Measurements from ENCODE around the gene SPACA6.

The SPACA6 gene

GRCh38 chr19:51702103-51702824, 9.1 kb downstream of the SPACA6 start:
- no peak for DNase-seq (ENCODE audit: low read depth)
- no peak overlapping the region for H3K4me3 ChIP-seq (ENCODE audit: low read depth, low read length)

DNA sequence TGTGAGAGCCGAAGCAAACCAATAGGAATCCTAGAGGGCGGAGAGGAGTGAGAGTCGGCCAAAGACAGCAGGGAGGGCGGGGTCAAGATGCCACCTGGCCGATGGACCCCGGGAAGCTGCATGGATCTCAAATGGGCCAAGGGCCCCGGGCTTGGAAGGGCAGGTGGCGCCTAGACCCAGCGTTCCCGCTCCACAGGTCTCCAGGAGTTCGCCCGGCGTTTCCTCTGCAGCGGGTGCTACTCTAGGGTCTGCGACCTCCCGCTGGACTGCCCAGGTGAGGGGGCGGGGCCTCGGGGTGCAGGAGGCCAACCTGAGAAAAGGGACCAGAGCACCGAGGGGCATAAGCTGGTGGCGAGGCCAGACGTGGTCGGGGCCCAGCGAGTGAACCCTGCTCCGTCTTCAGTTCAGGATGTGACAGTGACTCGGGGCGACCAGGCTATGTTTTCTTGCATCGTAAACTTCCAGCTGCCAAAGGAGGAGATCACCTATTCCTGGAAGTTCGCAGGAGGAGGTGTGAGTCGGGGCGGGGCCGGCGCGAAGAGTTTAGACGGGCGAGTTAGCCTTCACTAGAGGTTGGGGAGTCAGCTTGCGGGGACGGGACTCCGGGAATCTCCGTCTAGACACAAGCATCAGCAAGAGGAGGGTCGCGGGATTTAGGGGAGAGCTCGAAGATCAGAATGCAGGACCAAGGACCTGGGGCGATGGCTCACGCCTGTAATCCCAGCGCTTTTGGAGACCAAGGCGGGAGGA, 9.9 kb downstream of the SPACA6 start:
- no peak overlapping the region for H3K4me3 ChIP-seq (ENCODE audit: low read depth, low read length)
- no peak for DNase-seq (ENCODE audit: low read depth)

DNA sequence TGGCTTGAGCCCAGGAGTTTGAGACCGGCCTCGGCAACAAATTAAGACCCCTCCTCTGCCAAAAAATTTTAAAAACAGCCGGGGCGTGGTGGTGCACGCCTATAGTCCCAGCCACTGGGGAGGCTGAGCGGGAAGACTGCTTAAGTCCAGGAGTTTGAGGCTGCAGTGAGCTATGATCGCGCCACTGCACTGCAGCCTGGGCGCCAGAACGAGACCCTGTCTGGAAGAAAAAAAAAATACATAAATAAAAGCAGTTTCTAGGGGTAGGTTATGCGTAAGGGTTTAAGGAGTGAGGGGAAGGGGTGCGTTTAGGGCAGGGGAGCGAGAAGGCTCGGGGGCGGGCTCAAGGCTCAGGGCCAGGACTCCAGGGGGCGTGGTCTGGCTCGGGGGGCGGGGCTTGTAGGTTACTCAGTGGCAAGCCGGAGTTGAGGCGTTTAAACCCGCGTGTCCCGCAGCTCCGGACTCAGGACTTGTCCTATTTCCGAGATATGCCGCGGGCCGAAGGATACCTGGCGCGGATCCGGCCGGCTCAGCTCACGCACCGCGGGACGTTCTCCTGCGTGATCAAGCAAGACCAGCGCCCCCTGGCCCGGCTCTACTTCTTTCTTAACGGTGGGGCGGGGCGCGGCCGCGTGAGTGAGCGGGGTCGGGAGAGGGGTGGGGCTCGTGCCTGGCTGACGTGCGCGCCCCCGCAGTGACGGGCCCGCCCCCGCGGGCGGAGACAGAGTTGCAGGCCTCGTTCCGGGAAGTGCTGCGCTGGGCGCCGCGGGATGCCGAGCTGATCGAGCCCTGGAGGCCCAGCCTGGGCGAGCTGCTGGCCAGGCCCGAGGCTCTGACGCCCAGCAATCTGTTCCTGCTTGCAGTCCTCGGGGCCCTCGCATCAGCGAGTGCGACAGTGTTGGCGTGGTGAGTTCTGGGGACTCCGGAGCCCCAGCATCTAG, 10.7 kb downstream of the SPACA6 start:
- peak; percentile 82 for DNase-seq (ENCODE audit: low read depth)
- peak overlapping the region; percentile 70 for H3K4me3 ChIP-seq (ENCODE audit: low read depth, low read length)

DNA sequence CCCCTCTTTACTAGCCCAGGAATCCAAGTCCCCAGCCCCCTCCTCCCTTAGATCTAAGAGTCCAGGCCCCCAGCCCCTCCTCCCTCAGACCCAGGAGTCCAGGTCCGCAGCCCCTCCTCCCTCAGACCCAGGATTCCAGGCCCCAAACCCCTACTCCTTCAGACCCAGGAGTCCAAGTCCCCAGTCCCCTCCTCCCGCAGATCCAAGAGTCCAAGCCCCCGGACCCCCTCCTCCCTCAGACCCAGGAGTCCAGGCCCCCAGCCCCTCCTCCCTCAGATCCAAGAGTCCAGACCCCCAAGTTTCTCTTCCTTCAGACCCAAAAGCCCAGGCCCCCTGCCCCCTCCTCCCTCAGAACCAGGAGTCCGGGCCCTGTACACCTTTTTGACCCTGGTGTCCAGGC, 11.5 kb downstream of the SPACA6 start:
- peak overlapping the region; percentile 70 for H3K4me3 ChIP-seq (ENCODE audit: low read depth, low read length)
- DNase-seq (ENCODE audit: low read depth), result no peak

GRCh38 chr19:51706296-51706695, 13.2 kb downstream of the SPACA6 start:
- H3K4me3 ChIP-seq (ENCODE audit: low read depth, low read length), result no peak overlapping the region
- DNase-seq (ENCODE audit: low read depth), result no peak

- DNase-seq (ENCODE audit: low read depth), result no peak
- no peak overlapping the region for H3K4me3 ChIP-seq (ENCODE audit: low read depth, low read length)
Measured at GRCh38 chr19:51706885-51707284, 13.8 kb downstream of the SPACA6 start.

GRCh38 chr19:51708811-51709210, 15.7 kb downstream of the SPACA6 start:
- DNase-seq (ENCODE audit: low read depth), result no peak
- no peak overlapping the region for H3K4me3 ChIP-seq (ENCODE audit: low read depth, low read length)

GRCh38 chr19:51709575-51709974, 16.4 kb downstream of the SPACA6 start:
- H3K4me3 ChIP-seq (ENCODE audit: low read depth, low read length), result no peak overlapping the region
- DNase-seq (ENCODE audit: low read depth), result no peak

GRCh38 chr19:51710163-51710562, 17.0 kb downstream of the SPACA6 start:
- no peak for DNase-seq (ENCODE audit: low read depth)
- no peak overlapping the region for H3K4me3 ChIP-seq (ENCODE audit: low read depth, low read length)

DNA sequence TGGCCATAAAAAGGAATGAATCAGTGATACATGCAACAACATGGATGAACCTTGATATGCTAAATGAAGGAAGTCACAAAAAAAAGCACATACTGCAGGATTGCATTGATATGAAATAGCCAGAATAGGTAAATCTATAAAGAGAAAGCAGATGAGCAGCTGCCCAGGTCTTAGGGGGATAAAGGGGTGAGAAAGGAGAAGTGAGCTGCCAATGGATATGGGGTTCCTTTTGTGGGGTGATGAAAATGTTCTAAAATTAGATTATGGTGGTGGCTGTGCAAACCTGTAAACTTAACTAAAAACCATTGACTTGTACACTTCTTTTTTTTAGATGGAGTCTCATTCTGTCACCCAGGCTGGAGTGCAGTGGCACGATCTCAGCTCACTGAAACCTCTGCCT, 18.6 kb downstream of the SPACA6 start:
- DNase-seq (ENCODE audit: low read depth), result no peak

DNA sequence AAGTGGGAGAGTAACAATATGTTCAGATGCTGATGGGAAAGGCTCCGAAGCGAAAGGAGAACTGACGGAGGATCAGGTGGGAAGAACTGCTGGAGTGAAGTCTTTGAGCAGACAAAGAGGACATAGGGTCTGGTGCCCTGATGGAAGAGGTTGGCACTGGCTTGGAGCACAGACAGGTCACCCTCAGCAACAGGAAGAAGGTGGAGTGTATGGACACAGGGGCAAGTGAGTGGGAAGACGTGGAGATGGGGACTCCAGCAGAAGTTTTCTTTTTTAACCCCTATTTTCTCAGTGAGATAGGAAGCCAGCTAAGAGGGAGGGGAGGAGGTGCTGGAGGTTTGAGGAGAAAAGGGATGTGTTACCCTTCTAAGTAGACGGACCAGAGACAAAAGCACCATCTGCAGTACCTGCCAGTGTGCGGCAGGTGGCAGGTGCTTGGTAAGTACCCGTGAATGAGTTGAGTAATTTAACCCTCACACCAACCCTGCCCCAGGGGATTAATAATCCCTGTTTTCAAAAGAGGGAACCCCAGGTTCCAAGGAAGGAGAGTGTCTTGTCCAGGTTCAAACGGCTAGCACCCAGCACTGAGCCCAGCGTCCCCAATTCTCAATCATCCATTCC, 19.4 kb downstream of the SPACA6 start:
- H3K4me3 ChIP-seq (ENCODE audit: low read depth, low read length), result no peak overlapping the region
- DNase-seq (ENCODE audit: low read depth), result no peak

More for the DNA sequence above, 18.6 kb downstream of the SPACA6 start:
- no peak overlapping the region for H3K4me3 ChIP-seq (ENCODE audit: low read depth, low read length)

- no peak for DNase-seq (ENCODE audit: low read depth)
- no peak overlapping the region for H3K4me3 ChIP-seq (ENCODE audit: low read depth, low read length)
Measured at GRCh38 chr19:51713319-51714285, 20.5 kb downstream of the SPACA6 start.

DNA sequence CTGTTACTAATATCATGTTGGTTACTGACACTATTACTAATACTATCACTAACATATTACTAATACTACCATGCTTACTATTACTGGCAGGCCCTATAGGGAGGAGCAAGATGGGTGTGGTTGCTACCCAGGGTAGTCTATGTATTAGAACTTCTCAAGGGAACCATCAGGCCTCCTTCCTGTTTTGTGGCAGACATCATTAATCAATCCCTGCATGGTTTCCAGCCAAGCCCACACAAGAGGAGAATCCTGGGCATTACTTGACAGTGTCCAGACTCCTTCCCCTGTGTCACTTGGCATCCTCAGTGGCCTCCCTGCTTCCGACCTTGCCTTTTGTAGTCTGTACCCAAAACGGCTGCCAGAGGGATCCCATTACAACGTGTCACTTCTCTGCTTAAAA, 21.7 kb downstream of the SPACA6 start:
- H3K4me3 ChIP-seq (ENCODE audit: low read depth, low read length), result no peak overlapping the region
- no peak for DNase-seq (ENCODE audit: low read depth)

GRCh38 chr19:51715850-51716249, 22.7 kb downstream of the SPACA6 start:
- DNase-seq (ENCODE audit: low read depth), result no peak
- H3K4me3 ChIP-seq (ENCODE audit: low read depth, low read length), result no peak overlapping the region

DNA sequence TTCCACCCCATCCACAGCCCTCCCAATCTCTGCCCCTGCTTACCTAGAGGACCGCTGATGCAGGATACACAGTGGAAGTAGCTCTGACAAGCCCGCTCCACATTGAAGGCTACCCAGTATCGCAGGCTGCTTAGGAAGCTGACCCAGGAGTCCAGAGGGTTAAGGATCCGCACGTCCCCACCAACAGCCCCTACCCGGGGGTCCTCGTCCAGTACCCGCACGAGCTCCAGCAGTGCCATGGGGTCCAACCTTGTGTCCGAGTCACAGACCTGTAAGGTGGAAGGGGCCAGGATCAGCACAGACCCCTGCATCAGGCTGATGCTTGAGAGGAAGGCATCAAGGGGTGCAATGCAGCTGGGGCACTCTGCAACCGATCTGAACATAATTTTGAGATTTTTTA, 23.8 kb downstream of the SPACA6 start:
- no peak for DNase-seq (ENCODE audit: low read depth)
- H3K4me3 ChIP-seq (ENCODE audit: low read depth, low read length), result no peak overlapping the region

DNA sequence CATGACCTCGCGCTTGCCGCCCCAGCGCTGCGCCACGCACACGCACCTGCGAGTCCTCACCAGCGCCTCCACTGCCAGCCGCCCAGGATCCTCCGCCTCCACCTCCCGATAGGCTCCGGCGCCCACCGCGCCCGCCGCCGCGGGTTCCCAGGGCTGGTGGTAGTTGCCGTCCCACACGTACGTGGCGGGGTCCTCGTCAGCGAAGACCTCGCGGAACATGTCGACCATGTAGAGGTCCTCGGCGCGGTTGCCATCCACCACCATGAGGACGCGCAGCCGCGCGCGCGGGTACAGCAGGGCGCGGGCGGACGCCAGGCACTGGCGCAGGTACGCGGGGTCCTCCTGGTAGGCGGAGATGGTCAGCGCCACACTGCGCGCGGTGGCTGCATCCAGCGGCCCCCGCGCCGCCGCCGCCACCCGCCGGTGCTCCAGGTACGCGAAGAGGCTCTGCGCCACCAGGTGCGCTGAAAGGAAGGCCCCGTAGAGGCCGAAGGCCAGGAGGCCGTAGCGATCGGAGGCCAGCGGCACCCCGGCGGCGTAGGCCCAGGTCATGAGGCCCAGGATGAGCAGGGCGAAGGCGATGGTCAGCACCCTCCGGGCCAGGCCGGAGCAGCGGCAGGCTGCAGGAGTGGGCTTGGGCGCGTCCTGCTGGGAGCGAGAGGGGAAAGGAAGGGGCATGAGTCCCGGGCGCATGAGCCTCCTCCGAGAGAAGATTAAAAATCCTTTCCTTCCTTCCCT, 26.3 kb downstream of the SPACA6 start:
- peak overlapping the region; percentile 39 for H3K4me3 ChIP-seq (ENCODE audit: low read depth, low read length)
- no peak for DNase-seq (ENCODE audit: low read depth)

- DNase-seq (ENCODE audit: low read depth), result no peak
Measured at GRCh38 chr19:51721905-51722304, 28.8 kb downstream of the SPACA6 start.

DNA sequence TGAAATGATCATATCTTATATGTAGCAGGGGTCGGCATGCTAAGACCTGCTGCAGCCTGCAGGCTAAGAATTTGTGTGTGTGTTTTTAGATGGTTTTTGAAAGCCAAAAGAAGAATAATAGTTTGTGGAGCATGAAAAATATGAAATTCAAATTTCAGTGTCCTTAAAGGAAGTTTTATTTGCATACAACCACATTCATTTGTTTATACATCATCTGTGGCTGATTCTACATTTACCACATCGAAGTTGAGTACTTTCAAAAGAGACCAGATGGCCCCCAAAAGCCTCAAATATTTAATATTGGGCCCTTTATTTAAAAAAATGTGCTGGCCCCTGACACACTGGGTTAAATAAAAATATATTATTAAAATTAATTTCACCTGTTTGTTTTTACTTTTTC, 29.4 kb downstream of the SPACA6 start:
- no peak overlapping the region for H3K4me3 ChIP-seq (ENCODE audit: low read depth, low read length)
- no peak for DNase-seq (ENCODE audit: low read depth)

More at GRCh38 chr19:51721905-51722304, 28.8 kb downstream of the SPACA6 start:
- H3K4me3 ChIP-seq (ENCODE audit: low read depth, low read length), result no peak overlapping the region

All from skeletal muscle cell (primary cell).